CD4-positive, alpha-beta T cell treated with Interferon alpha-2 for 1 hour (primary cell): ENCODE results near the gene PCED1B.

Experiments used
- DNase-seq, 2 donors: peaks; one replicate each; pipeline ENCODE4 v3.0.0-alpha.2; 2020 to 2022

PCED1B gene

GRCh38 chr12:47123730-47124129 lies 44.3 kb downstream of the PCED1B start:
- no peak for DNase-seq

- no peak for DNase-seq
Observed at GRCh38 chr12:47124451-47124850, 45.0 kb downstream of the PCED1B start.

GRCh38 chr12:47126246-47126645 lies 46.8 kb downstream of the PCED1B start:
- DNase-seq, result no peak

GRCh38 chr12:47131011-47131410 lies 51.6 kb downstream of the PCED1B start:
- no peak for DNase-seq

GRCh38 chr12:47134005-47134404 lies 54.6 kb downstream of the PCED1B start:
- no peak for DNase-seq

GRCh38 chr12:47135578-47135977 lies 56.2 kb downstream of the PCED1B start:
- DNase-seq, result no peak

- DNase-seq, result no peak
Observed at GRCh38 chr12:47139000-47139681, 59.7 kb downstream of the PCED1B start.

- no peak for DNase-seq
Observed at GRCh38 chr12:47141459-47141858, 62.0 kb downstream of the PCED1B start.

GRCh38 chr12:47144769-47145168 lies 65.3 kb downstream of the PCED1B start:
- no peak for DNase-seq

- DNase-seq, result peak in 1 of 2 donors; percentile 17
Observed at GRCh38 chr12:47145188-47145587, 65.8 kb downstream of the PCED1B start.

GRCh38 chr12:47147739-47148138 lies 68.3 kb downstream of the PCED1B start:
- DNase-seq, result no peak

- DNase-seq, result no peak
Observed at GRCh38 chr12:47149146-47149545, 69.7 kb downstream of the PCED1B start.

GRCh38 chr12:47152095-47152494 lies 72.7 kb downstream of the PCED1B start:
- no peak for DNase-seq

- DNase-seq, result no peak
Observed at GRCh38 chr12:47155457-47156166, 76.2 kb downstream of the PCED1B start.

- DNase-seq, result peak in 1 of 2 donors; percentile 15
Observed at GRCh38 chr12:47156167-47156736, 76.8 kb downstream of the PCED1B start.

- no peak for DNase-seq
Observed at GRCh38 chr12:47158792-47159191, 79.4 kb downstream of the PCED1B start.

- no peak for DNase-seq
Observed at GRCh38 chr12:47159348-47159747, 79.9 kb downstream of the PCED1B start.

GRCh38 chr12:47160316-47161244 lies 81.2 kb downstream of the PCED1B start:
- no peak for DNase-seq

- DNase-seq, result no peak
Observed at GRCh38 chr12:47164116-47164515, 84.7 kb downstream of the PCED1B start.

- DNase-seq, result no peak
Observed at GRCh38 chr12:47164724-47165439, 85.5 kb downstream of the PCED1B start.

- no peak for DNase-seq
Observed at GRCh38 chr12:47165934-47166333, 86.5 kb downstream of the PCED1B start.

- no peak for DNase-seq
Observed at GRCh38 chr12:47166365-47166764, 86.9 kb downstream of the PCED1B start.
